GM12801 (cell line): Measurements from ENCODE around the gene FAM3D.

Source experiments
- CTCF ChIP-seq: IDR thresholded peaks from one replicate; pipeline ENCODE4 v1.5.1; 2011; ENCODE audit warnings: control low read depth; ENCODE audit not compliant: insufficient read length; ENCODE audit errors: extremely low read depth

The FAM3D gene

GRCh38 chr3:58679974-58680666 is 13.5 kb upstream of the FAM3D start:
- no peak for TF ChIP-seq CTCF

- no peak for TF ChIP-seq CTCF
Measured at GRCh38 chr3:58679446-58679845, 12.9 kb upstream of the FAM3D start.

- TF ChIP-seq CTCF: no peak
Measured at GRCh38 chr3:58672880-58673279, 6.3 kb upstream of the FAM3D start.

GRCh38 chr3:58672451-58672850 is 5.9 kb upstream of the FAM3D start:
- no peak for TF ChIP-seq CTCF

- no peak for TF ChIP-seq CTCF
Measured at GRCh38 chr3:58670506-58671135, 4.0 kb upstream of the FAM3D start.

- TF ChIP-seq CTCF: no peak
Measured at GRCh38 chr3:58668247-58668646, 1.7 kb upstream of the FAM3D start.

GRCh38 chr3:58667704-58668103 is 1.1 kb upstream of the FAM3D start:
- no peak for TF ChIP-seq CTCF

- TF ChIP-seq CTCF: no peak
Measured at GRCh38 chr3:58667229-58667628, 655 bp upstream of the FAM3D start.
